ENCODE data around the gene USH1G. TPM values are rescaled to one million over a fixed set of nuclear protein-coding genes. Genes with fewer than 3 reads are reported as not detected.

USH1G gene
- total RNA-seq, 1 experiment from 2014 or later, result not detected

DNA sequence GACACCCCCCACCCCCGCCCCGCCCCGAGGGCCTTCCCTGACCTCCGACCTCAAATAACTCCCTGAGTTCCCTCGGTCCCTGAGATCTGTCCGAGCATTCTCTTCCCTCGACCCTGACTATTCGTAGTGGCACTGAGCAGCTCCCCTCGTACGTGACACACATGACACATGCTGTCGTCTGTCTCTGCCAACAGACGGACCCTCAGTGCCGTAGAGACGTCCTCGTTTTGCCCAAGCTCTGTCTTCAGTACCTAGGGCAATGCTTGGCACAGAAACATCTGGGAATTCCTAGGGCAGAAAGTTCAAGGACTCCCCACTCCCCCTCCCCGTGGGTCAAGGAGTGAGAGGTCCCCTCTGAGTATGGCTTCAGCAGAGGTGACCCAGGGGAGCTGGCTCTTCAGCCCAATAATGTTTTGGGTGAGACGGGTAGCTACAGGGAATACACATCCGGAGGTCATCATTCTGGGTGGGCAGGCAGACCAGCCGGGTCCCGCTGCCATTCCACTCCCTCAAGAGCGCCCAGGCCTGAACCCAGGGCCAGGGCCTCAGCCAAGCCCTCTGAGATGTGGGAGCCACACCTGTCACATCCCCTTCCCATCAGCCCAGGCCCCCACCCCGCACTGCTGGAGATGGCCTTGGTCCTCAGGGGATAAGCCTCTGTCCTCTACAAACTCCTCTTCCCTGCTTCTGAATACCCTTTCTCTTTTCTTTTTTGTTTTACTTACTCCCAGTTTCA, 29.0 kb downstream of the USH1G start:
- H3K4me3 ChIP-seq, result no peak overlapping the region
- H3K27ac ChIP-seq, result no peak overlapping the region
- peaks cover 94% of the 10 kb centered on the region for H3K27me3 ChIP-seq (replicated peaks)
- no peaks in the 10 kb centered on the region for H3K36me3 ChIP-seq
- no peak for DNase-seq (ENCODE audit: low read depth in 1 of 2, low spot score in 2 of 2)
- no peaks in the 10 kb centered on the region; the same call in 1 of the 2 replicates for H3K9me3 ChIP-seq (replicated peaks)
- no peaks in the 10 kb centered on the region for H3K4me1 ChIP-seq (replicated peaks)

DNA sequence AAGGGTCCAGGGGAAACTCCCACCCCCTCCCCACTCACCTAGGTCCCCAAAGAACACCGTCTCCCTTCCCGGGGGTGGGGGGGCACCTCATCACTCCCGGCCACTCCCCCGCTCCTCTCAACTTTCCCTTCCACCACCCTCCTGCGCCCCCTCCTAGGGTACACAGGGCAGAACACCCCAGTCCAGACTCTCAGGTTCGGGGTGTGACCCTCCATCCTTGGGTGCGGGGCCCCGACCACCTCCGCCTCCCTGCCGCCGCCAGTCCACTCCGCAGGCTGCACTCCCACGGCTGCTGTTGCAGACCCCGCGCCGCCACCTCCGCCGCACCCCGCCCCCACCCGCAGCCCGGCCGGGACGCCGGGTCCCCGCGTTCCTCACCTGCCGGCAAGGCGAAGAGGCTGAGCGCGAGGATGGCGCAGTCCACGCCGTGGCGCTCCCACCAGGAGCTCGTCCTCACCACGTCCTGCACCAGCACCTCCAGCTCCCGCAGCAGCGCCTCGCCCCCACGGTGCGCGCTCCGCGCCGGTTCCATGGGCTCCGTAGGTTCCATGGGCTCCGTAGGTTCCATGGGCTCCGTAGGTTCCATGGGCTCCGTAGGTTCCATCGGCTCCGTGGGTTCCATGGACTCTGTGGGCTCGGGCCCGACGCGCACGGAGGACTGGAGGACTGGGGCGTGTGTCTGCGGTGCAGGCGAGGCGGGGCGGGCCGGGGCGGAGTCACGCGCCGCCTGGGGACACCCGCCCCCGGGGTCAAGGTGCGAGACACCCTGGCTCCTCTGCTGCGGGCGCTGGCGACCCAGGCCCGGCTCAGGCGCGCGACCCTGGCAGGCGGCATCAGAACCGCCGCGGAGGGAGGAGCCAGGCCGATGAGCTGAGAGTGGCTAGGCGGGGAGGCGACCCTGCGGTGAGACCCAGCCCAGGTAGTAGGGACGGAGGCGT, 29.8 kb downstream of the USH1G start, which contains the start of gene FADS6:
Gene FADS6, minus strand, starts transcription at position 660 of the 938 bp plus-strand sequence. Its CDS starts 38 bp downstream, at position 622.
- DNase-seq (ENCODE audit: low read depth in 1 of 2, low spot score in 2 of 2), result no peak
- Histone ChIP-seq H3K4me3 (no peak within 1 kb of the TSS), H3K4me1 (replicated peaks) (no peaks in the 10 kb centered on the region), H3K27ac (no peak within 1 kb of the TSS), H3K9me3 (replicated peaks) (no peaks in the 10 kb centered on the region; the same call in 1 of the 2 replicates), H3K27me3 (replicated peaks) (peaks cover 94% of the 10 kb centered on the region), H3K36me3 (no peaks in the 10 kb centered on the region)

DNA sequence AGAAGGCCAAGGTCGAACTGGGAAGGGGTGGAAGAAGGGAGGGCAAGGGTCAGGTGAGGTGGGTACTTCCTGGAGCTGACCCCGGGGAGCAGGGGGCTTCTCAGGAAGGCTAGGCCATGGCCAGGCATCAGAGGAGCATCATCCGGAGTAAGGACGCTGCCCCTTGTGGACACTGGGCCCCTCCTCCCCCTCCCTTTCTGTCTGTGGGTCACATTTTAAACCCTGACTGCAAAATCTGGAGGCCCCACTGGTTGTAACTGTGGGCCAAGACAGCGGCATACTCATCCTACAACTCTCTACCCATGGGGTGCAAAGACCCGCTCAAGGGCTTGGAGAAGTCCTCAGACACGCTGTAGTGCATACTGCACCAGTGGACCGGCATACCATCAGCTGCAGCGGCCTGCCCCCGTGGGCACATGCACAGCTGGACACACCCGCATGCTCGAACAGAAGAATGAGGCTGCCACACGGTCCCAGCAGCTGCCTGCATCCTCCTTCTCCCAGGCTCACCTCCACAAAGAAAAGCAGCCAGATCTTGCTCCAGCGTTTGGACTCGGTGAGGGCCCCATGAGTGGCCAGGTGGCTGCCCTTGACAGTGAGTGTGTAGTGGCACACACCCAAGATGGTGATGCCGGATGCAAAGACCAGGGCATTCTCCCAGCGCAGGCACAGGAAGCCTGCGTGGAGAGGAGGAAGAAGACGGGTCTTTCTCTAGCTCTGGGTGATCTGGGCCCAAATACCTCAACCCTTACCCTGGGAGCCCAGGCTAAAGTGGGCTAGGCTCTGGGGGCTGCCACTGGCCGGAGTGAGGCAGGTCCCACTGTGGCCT, 30.8 kb downstream of the USH1G start:
- Histone ChIP-seq H3K4me3 (no peak overlapping the region), H3K4me1 (replicated peaks) (no peaks in the 10 kb centered on the region), H3K27me3 (replicated peaks) (peaks cover 94% of the 10 kb centered on the region), H3K27ac (no peak overlapping the region), H3K36me3 (no peaks in the 10 kb centered on the region), H3K9me3 (replicated peaks) (no peaks in the 10 kb centered on the region; the same call in 1 of the 2 replicates)
- DNase-seq (ENCODE audit: low read depth in 1 of 2, low spot score in 2 of 2), result no peak

DNA sequence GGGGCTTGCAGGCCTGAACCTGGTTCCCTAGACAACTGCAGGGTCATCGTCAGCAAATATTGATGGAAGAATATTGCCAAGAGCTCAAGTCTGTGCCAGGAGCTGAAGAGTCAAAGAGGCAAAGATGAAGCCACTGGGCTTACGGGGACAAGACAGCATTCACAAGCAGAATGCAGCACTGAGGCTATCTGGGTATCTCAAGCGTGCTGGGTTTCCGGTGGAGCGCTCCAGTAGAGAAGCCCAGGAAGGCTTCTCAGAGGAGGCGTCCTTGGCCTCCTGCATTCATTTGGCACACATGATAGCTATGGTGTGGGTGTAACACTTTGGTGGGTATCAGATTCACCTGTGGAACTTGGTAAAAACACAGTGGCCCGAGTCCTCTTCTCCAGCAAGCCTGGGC, 32.5 kb downstream of the USH1G start:
- peaks cover 90% of the 10 kb centered on the region for H3K27me3 ChIP-seq (replicated peaks)
- no peaks in the 10 kb centered on the region for H3K4me1 ChIP-seq (replicated peaks)
- no peaks in the 10 kb centered on the region; the same call in 1 of the 2 replicates for H3K9me3 ChIP-seq (replicated peaks)
- DNase-seq (ENCODE audit: low read depth in 1 of 2, low spot score in 2 of 2), result no peak
- no peak overlapping the region for H3K27ac ChIP-seq
- H3K36me3 ChIP-seq, result no peaks in the 10 kb centered on the region
- H3K4me3 ChIP-seq, result no peak overlapping the region

DNA sequence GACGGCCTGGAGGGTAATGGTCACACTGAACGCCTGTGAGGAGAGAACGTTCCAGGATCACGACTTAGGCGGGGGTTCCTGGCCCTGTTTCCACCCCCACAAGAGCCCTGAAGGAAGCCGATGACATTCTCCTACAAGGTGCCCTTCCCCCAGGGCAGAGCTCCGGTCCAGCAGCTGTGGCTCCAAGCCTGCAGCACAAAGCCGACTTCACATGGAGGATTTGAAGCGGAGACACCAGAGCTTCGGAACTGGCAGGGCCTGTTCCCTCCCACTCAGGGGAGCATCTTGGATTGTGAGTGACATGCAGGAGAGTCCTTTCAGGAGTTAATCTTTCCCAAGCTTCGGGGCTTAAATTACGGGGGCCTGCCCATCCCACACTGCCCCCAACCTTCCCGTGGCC, 34.6 kb downstream of the USH1G start:
- Histone ChIP-seq H3K27ac (no peak overlapping the region), H3K27me3 (replicated peaks) (peaks cover 88% of the 10 kb centered on the region), H3K4me3 (no peak overlapping the region), H3K36me3 (no peaks in the 10 kb centered on the region), H3K9me3 (replicated peaks) (no peaks in the 10 kb centered on the region; the same call in 1 of the 2 replicates), H3K4me1 (replicated peaks) (no peaks in the 10 kb centered on the region)
- DNase-seq (ENCODE audit: low read depth in 1 of 2, low spot score in 2 of 2), result no peak

DNA sequence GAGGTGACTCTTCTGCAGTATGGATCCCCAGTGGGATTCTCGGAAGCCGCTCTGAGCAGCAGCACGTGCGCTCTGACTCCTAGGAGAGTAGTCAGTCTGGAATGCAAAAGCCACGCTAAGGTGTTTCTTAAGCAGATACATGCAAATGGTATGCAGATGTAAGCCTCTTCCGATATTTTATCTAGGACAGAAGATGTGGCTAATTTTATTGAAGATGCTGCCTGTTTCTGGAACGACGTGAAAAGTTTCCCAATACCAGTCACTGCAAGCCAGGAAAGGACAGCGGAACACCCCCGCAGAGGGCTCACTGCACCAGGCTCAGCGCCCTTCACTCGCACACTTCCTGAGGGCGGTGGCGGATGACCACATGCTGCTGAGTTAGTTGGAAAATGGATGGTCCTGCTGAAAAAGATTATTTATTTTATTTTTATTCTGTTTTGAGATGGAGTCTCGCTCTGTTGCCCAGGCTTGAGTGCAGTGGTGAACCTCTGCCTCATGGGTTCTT, 39.8 kb downstream of the USH1G start:
- Histone ChIP-seq H3K27me3 (replicated peaks) (peaks cover 80% of the 10 kb centered on the region), H3K9me3 (replicated peaks) (no peaks in the 10 kb centered on the region), H3K36me3 (no peaks in the 10 kb centered on the region), H3K4me1 (replicated peaks) (no peaks in the 10 kb centered on the region), H3K4me3 (no peak overlapping the region), H3K27ac (no peak overlapping the region)
- no peak for DNase-seq (ENCODE audit: low read depth in 1 of 2, low spot score in 2 of 2)

DNA sequence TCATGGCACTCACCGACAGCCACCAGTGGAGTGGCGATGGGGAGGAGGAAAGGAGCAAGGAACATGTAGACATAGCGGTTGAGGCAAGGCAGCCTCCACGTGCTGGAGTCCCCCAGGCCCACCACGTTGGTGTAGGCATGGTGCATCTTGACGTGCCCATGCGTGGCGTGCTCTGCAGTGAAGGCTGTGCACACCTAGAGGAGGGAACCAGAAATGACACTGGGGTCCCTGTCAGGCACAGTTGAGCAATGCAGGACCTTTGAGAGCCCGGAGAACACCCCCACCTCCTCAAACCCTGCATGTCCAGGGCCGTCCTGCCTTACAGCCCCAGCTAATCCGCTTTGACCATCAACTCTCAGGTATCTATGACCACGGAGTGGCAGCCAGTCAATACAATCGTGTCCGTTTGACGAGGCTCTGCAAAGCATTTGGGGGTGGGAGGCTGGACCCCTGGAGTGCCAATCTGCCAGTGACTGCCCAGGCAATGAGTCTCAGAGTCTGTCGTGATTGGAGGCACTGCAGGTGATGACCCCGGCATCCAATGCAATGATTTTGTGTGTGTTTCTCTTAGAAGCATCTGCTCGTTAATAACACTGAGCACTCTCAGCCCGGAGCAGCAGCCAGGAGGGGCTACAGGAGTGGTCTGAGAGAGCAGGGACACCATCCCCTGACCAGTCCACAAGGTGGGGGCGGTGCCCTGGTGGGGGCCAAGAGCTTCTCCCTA, 40.4 kb downstream of the USH1G start:
- H3K27me3 ChIP-seq (replicated peaks), result peaks cover 74% of the 10 kb centered on the region
- no peaks in the 10 kb centered on the region for H3K9me3 ChIP-seq (replicated peaks)
- no peak overlapping the region for H3K4me3 ChIP-seq
- no peak overlapping the region for H3K27ac ChIP-seq
- peak in 1 of 2 experiments; percentile 49 for DNase-seq (ENCODE audit: low read depth in 1 of 2, low spot score in 2 of 2)
- no peaks in the 10 kb centered on the region for H3K36me3 ChIP-seq
- no peaks in the 10 kb centered on the region for H3K4me1 ChIP-seq (replicated peaks)

DNA sequence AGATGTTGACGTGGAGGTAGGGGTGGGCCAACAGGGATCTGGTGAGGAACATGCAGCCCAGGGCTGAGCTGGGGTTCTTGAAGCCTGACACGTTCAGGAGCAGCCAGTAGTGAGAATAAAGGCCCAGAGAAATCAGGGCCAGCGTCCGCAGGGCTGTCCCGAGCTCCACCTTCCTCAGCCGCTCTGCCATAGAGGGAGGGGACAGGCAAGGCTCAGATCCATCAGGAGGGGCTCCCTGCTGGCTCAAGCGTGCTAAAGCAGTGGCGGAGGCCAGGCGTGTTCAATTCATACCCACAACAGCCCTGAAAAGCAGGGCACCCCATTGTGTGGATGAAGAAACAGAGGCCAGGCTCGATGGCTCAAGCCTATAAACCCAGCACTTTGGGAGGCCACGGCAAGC, 42.0 kb downstream of the USH1G start:
- no peaks in the 10 kb centered on the region for H3K9me3 ChIP-seq (replicated peaks)
- peaks cover 60% of the 10 kb centered on the region for H3K27me3 ChIP-seq (replicated peaks)
- H3K4me1 ChIP-seq (replicated peaks), result no peaks in the 10 kb centered on the region
- H3K27ac ChIP-seq, result no peak overlapping the region
- no peak for DNase-seq (ENCODE audit: low read depth in 1 of 2, low spot score in 2 of 2)
- no peak overlapping the region for H3K4me3 ChIP-seq
- no peaks in the 10 kb centered on the region for H3K36me3 ChIP-seq

DNA sequence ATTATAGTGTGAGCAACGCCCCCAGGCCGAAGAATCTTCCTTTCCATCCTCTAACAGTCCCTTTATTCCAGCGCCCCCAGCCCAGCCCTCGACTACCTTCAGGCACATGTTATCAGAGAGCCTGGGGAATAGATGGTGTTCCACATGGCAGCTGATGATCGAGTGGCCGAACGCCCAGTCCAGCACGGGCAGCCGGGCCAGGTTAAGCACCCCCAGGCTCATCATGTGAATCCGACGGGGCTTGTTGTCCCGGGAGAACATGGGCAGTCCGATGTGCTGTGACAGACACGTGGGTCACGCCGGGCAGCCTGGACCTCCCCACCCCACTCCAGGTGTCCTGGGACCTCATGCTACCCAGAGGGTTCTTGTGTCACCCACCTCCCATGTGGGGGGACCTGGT, 43.7 kb downstream of the USH1G start:
- no peak for DNase-seq (ENCODE audit: low read depth in 1 of 2, low spot score in 2 of 2)
- Histone ChIP-seq H3K9me3 (replicated peaks) (no peaks in the 10 kb centered on the region), H3K4me1 (replicated peaks) (no peaks in the 10 kb centered on the region), H3K4me3 (no peak overlapping the region), H3K36me3 (no peaks in the 10 kb centered on the region), H3K27ac (no peak overlapping the region), H3K27me3 (replicated peaks) (peaks cover 46% of the 10 kb centered on the region)

DNA sequence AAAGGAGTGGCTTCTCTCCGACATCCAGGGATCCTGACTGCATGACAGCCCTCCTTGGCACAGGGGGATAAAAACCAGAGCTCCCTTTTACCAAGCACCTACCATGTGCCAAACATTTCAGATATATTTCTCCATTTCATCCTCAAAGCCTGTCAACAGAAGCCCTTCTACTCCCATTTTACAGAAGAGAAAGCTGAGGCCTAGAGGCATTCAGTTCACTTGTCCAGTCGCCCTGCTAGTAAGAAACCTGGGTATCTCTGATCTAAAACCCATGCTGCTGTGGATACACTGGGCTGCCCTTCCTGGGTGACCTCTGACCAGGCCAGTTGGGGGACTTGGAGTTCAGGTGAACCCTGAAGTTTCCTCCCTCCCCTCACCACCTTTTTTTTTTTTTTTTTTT, 44.4 kb downstream of the USH1G start:
- no peaks in the 10 kb centered on the region for H3K36me3 ChIP-seq
- H3K27me3 ChIP-seq (replicated peaks), result peaks cover 40% of the 10 kb centered on the region
- no peak overlapping the region for H3K4me3 ChIP-seq
- no peak for DNase-seq (ENCODE audit: low read depth in 1 of 2, low spot score in 2 of 2)
- H3K4me1 ChIP-seq (replicated peaks), result peaks cover 5% of the 10 kb centered on the region
- H3K27ac ChIP-seq, result no peak overlapping the region
- H3K9me3 ChIP-seq (replicated peaks), result no peaks in the 10 kb centered on the region

DNA sequence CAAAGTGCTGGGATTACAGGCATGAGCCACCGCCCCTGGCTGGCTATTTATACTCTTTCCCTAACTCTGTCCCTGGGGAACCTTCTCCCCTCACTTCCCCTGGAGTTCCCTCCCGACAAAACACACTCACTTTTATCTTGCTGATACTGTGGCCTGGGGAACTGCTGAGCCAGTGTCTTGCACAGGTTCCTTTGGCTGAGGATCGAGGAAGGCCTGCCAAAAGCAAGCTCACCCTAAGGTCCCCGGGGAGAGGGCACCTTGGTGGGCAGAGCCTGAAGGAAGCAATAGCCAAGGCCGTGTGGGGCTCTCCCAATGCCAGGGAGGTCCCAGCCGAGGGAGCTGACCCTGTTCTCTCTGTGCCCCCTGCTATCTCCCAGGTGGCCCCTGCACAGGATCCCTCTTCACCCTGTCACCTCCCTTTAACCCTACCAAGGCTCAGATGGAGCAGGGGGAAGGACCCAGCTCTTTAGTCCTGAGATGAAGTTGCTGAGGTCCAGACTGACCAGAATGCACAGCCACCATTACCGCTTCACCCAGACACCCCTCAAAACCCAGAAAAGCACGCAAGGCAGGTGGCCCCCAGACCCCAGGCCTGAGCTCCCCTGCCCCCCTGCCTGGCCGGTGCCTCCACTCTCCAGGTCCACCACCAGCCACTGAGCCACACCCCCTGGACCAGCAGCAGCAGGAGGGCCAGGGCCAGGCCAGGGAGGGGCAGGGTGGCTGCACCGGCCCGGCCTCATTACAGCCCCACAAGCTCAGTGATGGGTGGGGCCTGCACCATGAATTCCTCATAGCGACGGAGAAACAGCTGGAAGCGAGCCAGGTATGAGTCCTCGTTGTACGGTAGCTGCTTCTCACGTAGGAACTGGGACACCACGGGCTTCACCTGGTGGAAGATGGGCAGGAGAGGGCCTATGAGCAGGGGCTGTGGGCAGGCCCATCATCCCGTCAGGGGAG, 45.2 kb downstream of the USH1G start:
- DNase-seq (ENCODE audit: low read depth in 1 of 2, low spot score in 2 of 2), result no peak
- Histone ChIP-seq H3K4me3 (no peak overlapping the region), H3K4me1 (replicated peaks) (peaks cover 6% of the 10 kb centered on the region), H3K36me3 (no peaks in the 10 kb centered on the region), H3K27me3 (replicated peaks) (peaks cover 32% of the 10 kb centered on the region), H3K27ac (no peak overlapping the region), H3K9me3 (replicated peaks) (no peaks in the 10 kb centered on the region)
